Measurements from ENCODE around the gene PTGS1.
"Not testable (repeated sequence)": the region's sequence is repeated elsewhere in the genome, so short reads cannot be mapped to it uniquely, and the experiment has no call there.

The PTGS1 gene

DNA sequence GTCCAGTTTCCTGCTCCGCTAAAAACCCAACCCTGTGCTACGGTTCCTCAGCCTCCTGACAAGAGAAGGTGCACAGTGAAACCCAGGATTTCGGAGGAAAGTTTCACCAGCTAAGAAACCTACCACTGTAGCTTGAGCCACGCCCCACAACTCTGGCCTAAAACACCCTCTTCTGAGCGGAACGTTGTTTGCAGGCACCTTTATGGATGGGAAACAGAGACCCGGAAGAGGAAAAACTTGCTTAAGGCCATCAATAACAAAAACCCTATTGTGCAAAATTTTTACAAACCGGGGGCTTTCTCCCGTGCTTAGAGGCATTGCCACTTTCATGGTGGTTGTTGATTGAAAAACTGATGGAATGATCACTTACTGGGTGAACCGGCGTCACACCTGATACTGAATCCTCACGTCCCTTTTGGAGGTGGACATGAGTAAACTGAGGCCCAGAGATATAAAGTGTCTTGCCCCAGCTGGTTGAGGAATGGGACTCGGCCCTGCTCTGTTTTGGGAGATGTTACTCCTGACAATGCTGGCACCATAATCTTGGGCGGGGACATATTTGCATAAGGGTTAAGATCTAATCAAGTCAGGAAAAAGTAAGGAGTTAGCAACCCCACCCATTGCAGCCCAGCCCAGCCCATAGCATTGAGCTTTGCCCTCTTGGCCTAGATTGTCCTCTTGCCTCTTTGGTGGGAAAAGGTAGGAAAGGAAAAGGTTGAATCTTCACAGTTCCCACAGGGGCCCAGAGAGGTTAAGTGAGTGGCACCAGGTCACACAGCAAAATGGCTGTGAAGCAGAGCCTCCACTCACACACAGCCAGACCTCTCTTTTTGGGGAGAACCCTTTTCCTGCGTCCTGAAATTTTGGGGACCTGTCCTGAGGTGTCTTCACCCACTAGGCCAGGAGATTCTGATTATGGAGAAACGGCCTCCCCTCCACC is 23.2 kb upstream of the PTGS1 start:
- DNase-seq (ENCODE audit: low read depth in 1 of 2, low spot score in 1 of 2) = no peak

DNA sequence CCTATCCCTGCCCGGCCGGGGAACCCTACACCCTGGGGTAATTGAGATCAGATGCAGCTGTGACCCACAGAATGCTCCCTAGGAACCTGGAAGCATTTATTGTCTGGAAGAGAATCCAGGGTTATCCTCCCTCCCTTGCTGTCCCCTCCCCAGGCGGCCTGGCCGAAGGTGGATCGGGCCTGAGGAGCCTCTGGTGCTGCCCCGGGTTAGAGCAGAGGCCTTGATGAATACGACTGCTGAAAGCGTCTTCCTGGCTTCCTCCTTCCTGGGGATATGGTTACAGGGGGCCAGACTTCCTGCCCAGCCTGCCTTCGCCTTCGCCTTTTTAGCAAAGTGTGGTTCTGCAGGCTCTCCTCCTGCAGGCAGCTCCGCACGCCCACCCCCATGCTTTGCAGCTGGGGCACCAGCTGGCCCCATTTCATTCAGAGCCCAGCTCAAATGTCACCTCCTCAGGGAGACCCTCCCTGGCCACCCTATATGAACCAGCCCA is 22.5 kb upstream of the PTGS1 start:
- DNase-seq (ENCODE audit: low read depth in 1 of 2, low spot score in 1 of 2) = no peak

DNA sequence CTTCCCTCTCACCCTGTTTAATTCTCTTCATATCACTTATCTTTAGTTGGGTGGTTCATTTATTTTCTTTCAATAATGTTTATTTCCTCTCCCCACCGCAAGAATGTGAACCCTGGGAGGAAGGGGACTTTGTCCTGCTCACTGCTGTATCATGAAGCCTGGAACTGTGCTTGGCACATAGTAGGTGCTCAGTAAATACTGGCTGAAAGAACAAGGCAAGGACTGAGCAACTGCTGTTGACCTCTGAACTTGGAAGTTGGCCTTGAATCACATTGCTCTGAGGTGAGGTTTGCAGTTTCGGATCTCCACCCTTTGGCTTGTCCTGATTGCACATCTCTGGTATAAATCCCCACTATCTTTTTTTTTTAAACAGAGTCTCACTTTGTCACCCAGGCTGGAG is 22.0 kb upstream of the PTGS1 start:
- no peak for DNase-seq (ENCODE audit: low read depth in 1 of 2, low spot score in 1 of 2)

DNA sequence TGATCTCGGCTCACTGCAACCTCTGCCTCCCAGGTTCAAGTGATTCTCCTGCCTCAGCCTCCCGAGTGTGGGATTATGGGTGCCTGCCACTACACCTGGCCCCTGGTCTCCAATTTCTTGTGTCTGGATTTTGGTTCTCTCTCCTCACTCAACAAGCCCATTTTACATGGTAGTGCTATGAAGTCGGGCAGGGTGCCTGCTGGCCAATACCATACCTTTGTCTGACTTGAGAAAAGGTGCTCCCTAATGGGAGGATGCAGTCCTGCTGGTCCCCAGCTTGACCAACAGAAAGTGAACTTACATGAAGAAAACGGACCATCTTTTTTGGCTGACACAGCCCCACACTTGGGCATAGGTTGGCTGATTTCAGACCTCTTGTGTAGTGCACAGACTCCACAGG is 21.6 kb upstream of the PTGS1 start:
- DNase-seq (ENCODE audit: low read depth in 1 of 2, low spot score in 1 of 2) = no peak

DNA sequence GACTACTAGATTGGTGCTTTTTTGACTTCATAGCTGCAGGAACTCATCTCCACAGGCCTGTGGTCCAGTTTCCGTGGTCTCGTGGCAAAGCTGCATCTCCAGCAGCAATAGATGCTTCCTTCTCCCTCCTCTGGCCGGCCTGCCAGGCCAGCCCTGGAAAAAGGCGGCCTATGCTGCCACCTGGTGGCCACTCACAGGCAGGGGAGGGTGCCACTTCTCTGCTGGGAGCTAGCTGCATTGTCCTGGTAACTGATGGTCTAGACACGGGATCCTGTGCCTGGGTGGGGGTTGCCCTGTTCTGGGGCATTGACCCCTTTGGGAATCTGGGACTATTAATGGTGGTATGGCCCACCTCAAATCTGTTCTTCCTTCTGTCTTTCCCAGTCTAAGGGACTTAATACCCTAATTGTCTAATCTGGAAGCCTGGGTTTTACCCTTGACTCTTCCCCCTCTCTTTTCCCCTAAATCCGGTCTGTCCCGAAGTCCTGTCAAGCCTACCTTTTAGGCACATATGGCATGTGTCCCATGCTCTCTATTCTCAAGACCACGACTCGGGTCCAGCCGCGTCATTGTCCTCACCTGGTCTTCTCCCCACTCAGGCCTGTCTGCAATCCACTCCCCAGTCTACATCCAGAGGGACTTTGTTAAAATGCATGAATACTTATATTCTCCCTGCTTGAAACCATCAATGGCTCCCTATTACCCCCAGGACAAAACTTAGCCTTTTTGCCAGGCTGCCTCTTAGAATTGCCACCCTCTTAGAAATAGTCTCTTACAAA is 20.1 kb upstream of the PTGS1 start:
- DNase-seq (ENCODE audit: low read depth in 1 of 2, low spot score in 1 of 2) = peak; percentile 53 to 67

DNA sequence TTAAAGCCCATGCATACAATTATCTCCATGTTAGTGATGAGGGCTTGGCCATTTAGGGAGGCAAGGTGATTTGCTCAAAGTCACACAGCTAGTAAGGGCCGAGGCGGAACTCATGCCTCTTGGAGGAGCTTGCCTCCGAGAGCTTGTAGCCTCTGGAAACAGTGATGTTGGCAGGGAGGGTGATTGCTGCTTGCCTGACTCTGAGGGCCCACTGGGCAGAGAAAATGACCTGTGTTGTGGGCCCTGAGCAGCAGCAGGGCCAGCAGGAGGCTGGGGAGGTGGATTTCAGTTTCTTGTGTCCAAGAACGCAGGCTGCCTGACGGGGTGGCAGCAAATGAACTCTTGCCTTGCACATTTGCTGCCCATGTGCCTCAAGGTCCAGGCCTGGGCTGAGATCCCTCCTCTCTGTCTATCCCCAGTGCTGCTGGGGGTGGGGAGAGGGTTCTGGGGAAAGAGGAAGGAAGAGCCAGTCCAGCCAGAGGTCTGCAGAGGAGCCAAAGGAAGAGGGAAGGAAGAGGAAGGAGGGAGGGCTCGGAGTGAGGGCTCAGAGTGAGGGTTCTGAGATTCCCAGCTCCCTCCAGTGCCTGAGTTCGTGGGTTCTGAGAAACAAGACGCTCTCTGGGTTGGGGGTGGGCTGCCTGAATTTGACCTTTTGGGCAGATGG is 16.2 kb upstream of the PTGS1 start:
- no peak for DNase-seq (ENCODE audit: low read depth in 1 of 2, low spot score in 1 of 2)

DNA sequence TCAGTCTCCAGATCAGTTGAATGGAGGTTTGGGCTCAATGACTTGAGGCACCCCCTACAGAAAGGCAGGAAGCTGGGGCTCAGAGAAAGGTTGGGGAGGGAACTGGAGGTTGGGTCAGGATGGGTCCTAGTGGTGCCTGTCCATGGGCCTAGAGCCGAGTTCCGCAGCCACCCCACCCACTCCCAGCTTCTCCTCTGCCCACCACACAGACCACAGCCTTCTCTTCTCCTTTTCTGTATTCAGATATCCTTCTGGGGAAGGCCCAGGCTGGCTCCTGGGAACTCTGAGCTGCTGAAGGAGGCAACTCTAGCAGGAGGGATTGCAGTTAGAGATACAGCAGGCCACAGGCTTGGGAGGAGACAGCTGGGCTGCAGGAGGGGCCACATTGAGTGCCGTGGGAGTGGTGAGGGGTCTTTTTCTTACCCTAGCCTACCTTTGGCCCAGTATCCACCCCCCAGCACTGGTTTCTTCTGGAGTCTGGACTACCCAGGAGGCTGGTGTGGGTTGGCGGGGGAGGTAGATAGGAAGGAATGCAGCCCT is 15.4 kb upstream of the PTGS1 start:
- DNase-seq (ENCODE audit: low read depth in 1 of 2, low spot score in 1 of 2) = no peak

DNA sequence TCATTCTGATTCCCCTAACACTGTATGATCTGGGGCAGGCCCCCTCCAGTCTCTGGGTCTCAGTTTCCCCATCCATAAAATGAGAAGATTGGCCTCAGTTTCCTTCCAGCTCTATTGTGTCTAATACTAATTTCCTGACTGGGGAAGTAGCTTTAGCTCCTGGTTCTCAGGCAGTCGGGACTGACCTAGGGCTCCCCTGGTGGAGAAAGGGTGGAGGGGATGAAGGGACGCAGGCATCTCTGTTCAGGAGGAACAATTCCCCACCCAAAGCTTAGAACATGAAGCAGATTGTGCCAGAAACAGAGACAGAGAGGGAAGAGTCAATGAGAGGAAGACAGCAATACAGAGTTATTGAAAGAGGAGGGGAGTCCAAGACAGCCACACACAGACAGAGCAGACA is 14.2 kb upstream of the PTGS1 start:
- no peak for DNase-seq (ENCODE audit: low read depth in 1 of 2, low spot score in 1 of 2)

DNA sequence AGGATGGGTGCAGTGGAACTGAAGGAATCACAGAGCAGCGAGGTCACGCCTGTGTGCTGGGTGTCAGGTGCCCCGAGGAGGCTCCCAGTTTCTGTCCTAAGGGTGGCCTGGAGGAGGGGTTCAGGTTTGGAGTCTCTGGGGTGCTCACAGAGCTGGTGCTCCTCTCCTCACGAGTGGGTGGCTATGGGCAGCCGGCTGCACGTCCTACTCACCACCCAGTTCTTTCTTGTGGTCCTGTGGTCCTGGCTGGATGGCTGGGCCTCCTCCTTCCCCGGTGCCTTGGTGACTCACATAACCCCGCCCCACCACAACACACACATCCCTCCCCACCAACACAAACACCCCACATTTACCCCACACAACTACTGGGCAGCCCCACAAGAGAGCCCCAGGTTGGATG is 9.9 kb upstream of the PTGS1 start:
- DNase-seq (ENCODE audit: low read depth in 1 of 2, low spot score in 1 of 2) = no peak

DNA sequence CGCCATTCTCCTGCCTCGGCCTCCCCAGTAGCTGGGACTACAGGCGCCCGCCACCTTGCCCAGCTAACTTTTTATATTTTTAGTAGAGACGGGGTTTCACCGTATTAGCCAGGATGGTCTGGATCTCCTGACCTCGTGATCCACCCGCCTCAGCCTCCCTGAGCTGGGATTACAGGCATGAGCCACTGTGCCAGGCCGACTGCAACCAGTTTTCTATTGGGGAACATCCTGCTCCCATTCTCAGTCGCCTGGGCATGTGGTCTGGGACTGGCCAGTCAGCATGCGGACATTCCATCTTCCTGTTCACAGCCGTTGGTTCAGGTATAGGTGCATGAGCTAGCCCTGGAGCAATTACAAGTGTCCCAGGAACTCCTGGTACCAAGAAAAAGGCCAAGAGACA is 7.7 kb upstream of the PTGS1 start:
- not testable (repeated sequence) for DNase-seq (ENCODE audit: low read depth in 1 of 2, low spot score in 1 of 2)

DNA sequence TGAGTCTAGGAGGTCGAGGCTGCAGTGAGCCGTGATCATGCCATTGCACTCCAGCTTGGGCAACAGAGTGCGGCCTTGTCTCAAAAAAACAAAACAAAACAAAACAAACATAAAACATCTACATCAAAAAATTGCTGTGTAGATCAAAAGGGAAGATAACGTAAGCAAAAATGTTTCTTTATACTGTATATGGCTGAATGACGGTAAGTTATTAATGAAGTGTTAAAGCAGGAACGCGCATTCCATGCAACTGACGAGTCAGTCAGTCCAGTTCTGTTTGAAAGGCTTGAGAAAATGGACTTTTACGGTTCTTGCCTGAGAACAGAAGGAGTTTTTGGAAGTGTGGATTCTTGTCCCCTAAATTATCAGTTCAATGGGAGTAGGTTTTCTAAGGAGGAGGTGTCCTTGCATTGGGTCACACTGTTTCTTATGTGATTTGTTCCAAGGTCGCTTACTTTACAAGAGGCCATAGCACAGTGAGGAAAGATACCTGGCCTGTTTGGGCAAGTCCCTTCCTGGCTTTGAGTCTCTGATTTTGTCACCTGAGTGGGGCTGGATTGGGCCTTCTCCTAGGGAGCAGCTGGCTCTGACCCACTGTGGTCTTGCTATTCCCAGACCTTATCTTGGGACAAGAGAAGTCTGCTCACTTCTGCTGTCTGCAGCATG is 6.6 kb upstream of the PTGS1 start:
- no peak for DNase-seq (ENCODE audit: low read depth in 1 of 2, low spot score in 1 of 2)

DNA sequence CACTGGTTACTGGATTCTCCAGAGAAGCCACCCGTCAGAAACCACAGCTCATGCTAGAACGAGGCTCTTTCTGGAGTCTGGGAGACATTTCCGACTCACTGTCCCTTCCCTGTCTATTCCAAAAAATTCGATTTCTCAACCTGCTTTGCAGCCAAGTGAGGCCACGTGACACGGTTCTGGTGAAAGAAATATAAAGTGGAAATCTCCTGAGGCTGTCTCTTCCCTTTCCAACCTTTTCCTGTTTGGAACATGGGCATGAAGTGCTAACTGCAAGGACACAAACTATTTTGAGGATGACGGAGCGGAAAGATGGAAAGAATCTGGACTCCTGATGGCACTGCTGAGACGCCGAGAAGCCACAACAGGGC is 6.1 kb upstream of the PTGS1 start:
- no peak for DNase-seq (ENCODE audit: low read depth in 1 of 2, low spot score in 1 of 2)

DNA sequence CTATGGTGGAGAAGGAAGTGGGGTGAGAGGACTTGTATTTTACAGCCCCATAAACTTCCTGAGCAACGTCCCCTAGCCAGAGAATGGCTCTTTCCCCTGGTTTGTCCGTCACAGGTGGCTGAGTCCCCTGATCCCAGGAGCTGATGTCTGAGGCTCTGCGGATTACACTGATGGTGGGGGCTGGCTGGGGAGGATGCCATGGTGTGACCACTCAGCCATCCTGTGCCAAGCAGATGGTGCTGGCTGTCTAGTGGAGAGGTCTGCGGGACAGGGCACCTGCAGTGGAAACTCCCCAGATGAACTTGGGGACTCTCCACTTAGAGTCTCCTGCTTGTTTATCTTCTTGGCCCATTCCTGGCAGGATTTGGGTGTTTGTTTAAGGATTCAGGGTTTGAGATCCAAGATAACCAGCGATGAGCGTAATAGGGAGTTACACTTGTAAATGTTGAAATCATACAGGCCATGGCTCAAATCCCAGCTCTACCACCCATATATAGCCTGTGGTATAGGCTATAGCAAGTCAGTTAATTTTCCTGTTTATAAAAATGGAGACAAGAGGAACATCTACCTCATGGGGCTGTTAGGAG is 4.7 kb upstream of the PTGS1 start:
- no peak for DNase-seq (ENCODE audit: low read depth in 1 of 2, low spot score in 1 of 2)

DNA sequence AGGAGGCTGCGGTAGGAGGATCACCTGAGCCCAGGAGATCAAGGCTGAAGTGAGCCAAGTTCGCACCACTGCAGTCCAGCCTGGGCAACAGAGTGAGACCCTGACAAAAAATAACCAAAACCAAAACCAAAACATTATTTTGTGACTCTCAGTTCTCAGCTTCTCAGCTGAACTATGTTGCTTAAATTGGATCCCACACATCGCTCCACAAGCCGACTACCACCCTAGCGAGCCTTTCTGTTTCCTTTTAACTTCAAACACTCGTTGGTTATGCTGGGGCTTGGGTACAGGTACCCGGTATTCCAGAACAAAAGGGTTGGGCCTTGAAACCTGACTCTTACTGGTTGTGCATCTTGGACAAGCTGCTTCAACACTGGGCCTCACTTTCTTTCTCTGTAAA is 3.8 kb upstream of the PTGS1 start:
- DNase-seq (ENCODE audit: low read depth in 1 of 2, low spot score in 1 of 2) = no peak

DNA sequence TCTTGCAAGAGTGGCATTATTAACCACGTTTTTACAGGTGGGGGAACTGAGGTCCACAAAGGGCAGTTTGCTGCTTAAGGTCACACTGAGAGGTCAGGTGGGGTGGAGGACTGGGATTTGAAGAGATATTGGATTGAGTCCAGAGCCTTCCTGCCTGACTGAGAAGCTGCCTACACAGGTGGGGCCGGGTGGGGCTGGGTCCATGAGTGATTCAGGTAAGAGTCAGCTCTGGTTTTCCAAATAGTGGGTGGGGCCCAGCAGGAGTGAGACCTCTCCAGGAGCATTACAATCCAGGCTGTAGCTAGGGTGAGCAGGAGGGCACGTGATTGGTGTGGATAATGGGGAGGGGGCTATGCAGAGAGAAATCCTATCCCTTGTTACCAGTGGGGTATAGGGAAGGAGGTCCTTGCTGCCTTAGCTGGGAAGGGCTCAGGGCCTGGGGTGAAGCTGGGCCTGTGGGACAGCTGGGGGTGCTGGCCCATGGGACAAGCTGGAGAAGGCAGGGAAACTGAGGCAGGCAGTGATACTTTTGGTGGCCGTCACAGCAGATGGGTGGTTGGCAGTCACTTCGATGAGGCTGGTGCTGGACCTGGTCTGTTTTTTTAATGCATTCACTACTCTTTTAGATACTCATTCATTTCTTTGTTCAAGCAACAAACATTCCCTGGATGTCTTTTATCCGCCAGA is 2.9 kb upstream of the PTGS1 start:
- no peak for DNase-seq (ENCODE audit: low read depth in 1 of 2, low spot score in 1 of 2)

DNA sequence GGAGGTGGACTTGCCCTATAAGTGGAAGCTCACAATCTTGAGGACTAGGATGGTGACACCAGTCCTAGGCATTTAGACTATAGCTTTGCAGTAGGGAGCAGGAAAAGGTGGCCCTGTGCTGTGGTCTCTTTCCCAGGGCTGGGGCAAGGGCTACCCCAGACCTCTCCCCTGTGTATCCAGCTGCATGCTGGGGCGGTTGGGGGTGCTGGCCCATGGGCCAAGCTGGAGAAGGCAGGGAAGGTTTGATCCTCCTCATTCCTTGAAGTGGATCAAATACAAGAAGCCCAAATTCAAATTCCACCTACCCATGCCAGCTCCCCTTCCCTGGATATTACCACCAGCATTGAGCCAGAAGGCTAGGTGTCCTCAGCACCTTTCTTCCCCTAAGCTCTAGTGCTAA is 2.2 kb upstream of the PTGS1 start:
- no peak for DNase-seq (ENCODE audit: low read depth in 1 of 2, low spot score in 1 of 2)

DNA sequence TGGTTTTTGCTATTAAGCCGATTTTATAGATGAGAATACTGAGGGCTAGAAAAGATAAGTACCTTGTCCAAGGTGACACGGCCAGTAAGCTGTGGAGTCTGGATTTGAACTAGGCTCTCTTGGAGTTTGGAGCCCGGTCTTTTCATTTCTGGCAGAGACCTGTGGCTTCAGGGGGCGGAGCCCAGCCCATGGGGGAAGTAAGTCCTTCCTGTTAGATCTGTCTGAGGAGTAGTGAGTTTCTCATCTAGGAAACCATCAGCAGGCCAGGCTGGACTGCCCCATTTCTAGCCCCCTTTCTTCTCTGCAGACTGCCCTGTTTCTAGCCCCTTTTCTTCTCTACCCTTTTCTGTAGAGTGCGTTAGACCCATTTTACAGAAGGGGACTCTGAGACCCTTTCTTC is 521 bp upstream of the PTGS1 start:
- DNase-seq (ENCODE audit: low read depth in 1 of 2, low spot score in 1 of 2) = no peak

DNA sequence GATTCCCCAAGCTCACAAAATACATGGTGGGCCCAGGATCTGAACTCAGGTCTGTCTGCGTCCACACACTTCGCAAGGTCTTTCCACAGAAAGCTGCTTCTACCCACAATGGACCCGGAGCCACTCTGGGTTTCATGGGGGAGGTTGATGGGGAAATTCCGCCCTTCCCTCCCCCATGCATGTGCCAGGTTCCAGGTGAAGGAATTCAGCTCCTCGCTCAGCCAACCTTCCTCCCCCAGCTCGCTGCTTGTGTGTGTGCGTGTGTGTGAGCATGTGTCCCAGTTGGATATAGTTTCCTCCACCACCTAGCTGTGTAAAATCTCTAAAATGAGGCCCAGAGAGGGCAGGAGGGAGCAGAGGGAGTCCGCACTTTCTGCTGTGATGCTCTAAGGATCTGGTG is 1.0 kb downstream of the PTGS1 start:
- DNase-seq (ENCODE audit: low read depth in 1 of 2, low spot score in 1 of 2) = no peak

DNA sequence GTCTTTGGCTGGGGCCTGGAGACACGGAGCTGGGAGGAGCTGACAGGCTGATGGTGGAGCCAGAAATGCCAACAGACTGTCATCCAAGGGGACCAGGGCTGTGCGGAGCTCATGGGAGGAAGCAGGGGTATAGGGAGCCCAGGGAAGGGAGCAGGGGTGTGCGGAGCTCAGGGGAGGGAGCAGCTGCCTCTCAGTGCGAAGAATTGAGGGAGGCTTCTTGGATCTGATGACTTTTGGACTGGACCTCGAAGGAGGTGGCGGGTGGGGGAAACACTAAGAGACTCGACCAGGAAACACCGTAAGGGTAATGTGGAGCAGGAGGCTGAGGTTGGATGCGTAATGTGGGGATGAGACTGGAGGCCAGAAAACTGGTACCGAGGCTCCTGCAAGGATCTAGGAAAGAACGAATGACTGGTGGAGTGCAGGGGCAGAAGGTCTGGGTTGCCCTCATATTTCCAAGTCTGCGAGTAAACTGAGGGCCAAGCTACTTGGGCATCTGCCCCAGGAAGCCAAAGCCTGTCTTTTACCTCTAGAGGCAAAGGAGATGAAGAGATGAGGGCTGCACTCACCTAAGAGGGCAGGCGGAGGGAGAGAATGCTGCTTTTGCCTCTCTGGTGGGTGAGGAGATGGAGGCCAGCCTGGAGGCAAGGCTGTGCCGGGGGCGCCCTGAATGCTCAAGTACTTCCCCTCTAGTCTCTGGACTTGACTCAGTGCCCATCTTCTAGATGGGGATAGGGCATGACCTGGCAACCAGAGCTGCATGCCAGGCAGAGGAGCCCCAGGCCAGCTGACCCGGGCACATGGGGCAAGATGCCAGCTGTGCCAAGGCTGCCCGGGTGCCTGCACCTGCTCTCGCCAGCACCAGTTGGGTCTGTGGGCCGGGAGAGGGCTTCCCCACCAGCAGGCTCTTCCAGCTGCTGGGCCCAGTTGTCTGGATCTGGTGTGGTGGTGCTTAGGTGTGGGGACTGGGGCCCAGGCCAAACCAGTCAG is 2.3 kb downstream of the PTGS1 start:
- no peak for DNase-seq (ENCODE audit: low read depth in 1 of 2, low spot score in 1 of 2)

Data from stimulated activated CD4-positive, alpha-beta T cell treated with anti-CD3 and anti-CD28 coated beads, Interleukin-15, amount 100 ng/mL, for 1 hour (primary cell).